ENCODE results near the gene TSPAN12. TPM values are rescaled to one million over a fixed set of nuclear protein-coding genes. Genes with fewer than 3 reads are reported as not detected.

TSPAN12 gene
- total RNA-seq, 4 donors from 2014 or later: 6.5 to 17.7 (median 10.1) TPM

GRCh38 chr7:120760851-120761250 is 97.1 kb downstream of the TSPAN12 start:
- Histone ChIP-seq H3K27me3 (no peaks in the 10 kb centered on the region), H3K36me3 (no peaks in the 10 kb centered on the region), H3K4me1 (no peaks in the 10 kb centered on the region), H3K4me3 (no peak overlapping the region), H3K9me3 (no peaks in the 10 kb centered on the region), H3K27ac (replicated peaks in 1 of 4) (no peak overlapping the region)
- no peak for DNase-seq (ENCODE audit: extremely low spot score)
- no peak for TF ChIP-seq POLR2AphosphoS5 (IDR thresholded peaks at IDR 0.05)
- no peak for TF ChIP-seq CTCF (IDR thresholded peaks at IDR 0.05)
- no peak for TF ChIP-seq POLR2A (IDR thresholded peaks at IDR 0.05; ENCODE audit: low read depth)
- TF ChIP-seq EP300 (IDR thresholded peaks at IDR 0.05): no peak
- intact Hi-C loops (cut with DNase I): no loop called here
- WGBS: 71% methylated on average over 3 of the region's 3 CpGs

- H3K36me3 ChIP-seq: no peaks in the 10 kb centered on the region
- no peaks in the 10 kb centered on the region for H3K4me1 ChIP-seq
- intact Hi-C loops (cut with DNase I): no loop called here
- no peaks in the 10 kb centered on the region for H3K27me3 ChIP-seq
- 86% methylated on average over 2 of the region's 2 CpGs for WGBS
- no peak overlapping the region for H3K27ac ChIP-seq (replicated peaks in 1 of 4)
- TF ChIP-seq POLR2AphosphoS5 (IDR thresholded peaks at IDR 0.05): no peak
- no peak for TF ChIP-seq EP300 (IDR thresholded peaks at IDR 0.05)
- TF ChIP-seq POLR2A (IDR thresholded peaks at IDR 0.05; ENCODE audit: low read depth): no peak
- no peak for TF ChIP-seq CTCF (IDR thresholded peaks at IDR 0.05)
- no peak overlapping the region for H3K4me3 ChIP-seq
- no peak for DNase-seq (ENCODE audit: extremely low spot score)
- no peaks in the 10 kb centered on the region for H3K9me3 ChIP-seq
Measured at GRCh38 chr7:120760050-120760449, 97.9 kb downstream of the TSPAN12 start.

- TF ChIP-seq CTCF (IDR thresholded peaks at IDR 0.05) (no peak), EP300 (IDR thresholded peaks at IDR 0.05) (no peak), POLR2A (IDR thresholded peaks at IDR 0.05; ENCODE audit: low read depth) (no peak), POLR2AphosphoS5 (IDR thresholded peaks at IDR 0.05) (no peak)
- no peak for DNase-seq (ENCODE audit: extremely low spot score)
- H3K36me3 ChIP-seq: no peaks in the 10 kb centered on the region
- WGBS: 83% methylated on average over 3 of the region's 3 CpGs
- no peaks in the 10 kb centered on the region for H3K27me3 ChIP-seq
- no peaks in the 10 kb centered on the region for H3K4me1 ChIP-seq
- no peaks in the 10 kb centered on the region for H3K9me3 ChIP-seq
- intact Hi-C loops (cut with DNase I): no loop called here
- no peak overlapping the region for H3K4me3 ChIP-seq
- H3K27ac ChIP-seq (replicated peaks in 1 of 4): no peak overlapping the region
Measured at GRCh38 chr7:120743128-120743527, 114.8 kb downstream of the TSPAN12 start.

- H3K4me3 ChIP-seq: no peak overlapping the region
- no peaks in the 10 kb centered on the region for H3K36me3 ChIP-seq
- no peak for TF ChIP-seq POLR2AphosphoS5 (IDR thresholded peaks at IDR 0.05)
- TF ChIP-seq EP300 (IDR thresholded peaks at IDR 0.05): no peak
- TF ChIP-seq POLR2A (IDR thresholded peaks at IDR 0.05; ENCODE audit: low read depth): no peak
- no peaks in the 10 kb centered on the region for H3K4me1 ChIP-seq
- no peaks in the 10 kb centered on the region for H3K27me3 ChIP-seq
- intact Hi-C loops (cut with DNase I): no loop called here
- no peaks in the 10 kb centered on the region for H3K9me3 ChIP-seq
- no peak overlapping the region for H3K27ac ChIP-seq (replicated peaks in 1 of 4)
- no peak for DNase-seq (ENCODE audit: extremely low spot score)
- 52% methylated on average over 5 of the region's 5 CpGs for WGBS
Measured at GRCh38 chr7:120742372-120742771, 115.6 kb downstream of the TSPAN12 start.

- no peak for DNase-seq (ENCODE audit: extremely low spot score)
- Histone ChIP-seq H3K9me3 (no peaks in the 10 kb centered on the region), H3K27ac (replicated peaks in 1 of 4) (no peak overlapping the region), H3K27me3 (no peaks in the 10 kb centered on the region), H3K4me3 (no peak overlapping the region), H3K36me3 (no peaks in the 10 kb centered on the region), H3K4me1 (no peaks in the 10 kb centered on the region)
- WGBS: 70% methylated on average over 7 of the region's 7 CpGs
- intact Hi-C loops (cut with DNase I): no loop called here
- TF ChIP-seq EP300 (IDR thresholded peaks at IDR 0.05) (no peak), POLR2A (IDR thresholded peaks at IDR 0.05; ENCODE audit: low read depth) (no peak), CTCF (IDR thresholded peaks at IDR 0.05) (no peak), POLR2AphosphoS5 (IDR thresholded peaks at IDR 0.05) (no peak)
Measured at GRCh38 chr7:120741371-120742042, 116.4 kb downstream of the TSPAN12 start.
